ENCODE measurements around the gene TULP3. TPM values are rescaled to one million over a fixed set of nuclear protein-coding genes. Genes with fewer than 3 reads are reported as not detected.
A peak's percentile ranks its signal among the peaks of the same experiment; 100 is the strongest.

Gene TULP3
- total RNA-seq, 2 donors from 2014 or later = 9.7 to 17.0 TPM

DNA sequence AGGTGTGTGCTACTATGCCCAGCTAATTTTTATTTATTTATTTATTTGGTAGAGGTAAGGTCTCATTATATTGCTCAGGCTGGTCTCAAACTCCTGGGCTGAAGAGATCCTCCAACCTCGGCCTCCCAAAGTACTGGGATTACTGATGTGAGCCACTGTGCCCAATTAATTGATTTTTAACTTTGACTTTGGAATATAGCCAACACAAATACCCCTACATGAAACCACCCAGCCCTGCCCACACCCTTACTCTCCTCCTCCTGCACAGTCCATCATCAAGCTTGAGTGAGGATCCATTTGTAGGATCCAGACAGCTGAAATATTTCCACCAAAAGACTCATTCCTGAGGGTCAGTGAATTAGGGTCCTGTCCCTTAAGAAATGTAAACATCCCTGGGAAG, 65.2 kb downstream of the TULP3 start:
- H3K27ac ChIP-seq = no peak overlapping the region
- no peaks in the 10 kb centered on the region for H3K36me3 ChIP-seq
- no peaks in the 10 kb centered on the region for H3K9me3 ChIP-seq
- H3K27me3 ChIP-seq = no peaks in the 10 kb centered on the region
- DNase-seq (ENCODE audit: low spot score) = no peak
- peaks cover 0 to 20% of the 10 kb centered on the region in 2 donors for H3K4me1 ChIP-seq
- no peak overlapping the region for H3K4me3 ChIP-seq
- no peak for TF ChIP-seq CTCF (IDR thresholded peaks at IDR 0.05)

DNA sequence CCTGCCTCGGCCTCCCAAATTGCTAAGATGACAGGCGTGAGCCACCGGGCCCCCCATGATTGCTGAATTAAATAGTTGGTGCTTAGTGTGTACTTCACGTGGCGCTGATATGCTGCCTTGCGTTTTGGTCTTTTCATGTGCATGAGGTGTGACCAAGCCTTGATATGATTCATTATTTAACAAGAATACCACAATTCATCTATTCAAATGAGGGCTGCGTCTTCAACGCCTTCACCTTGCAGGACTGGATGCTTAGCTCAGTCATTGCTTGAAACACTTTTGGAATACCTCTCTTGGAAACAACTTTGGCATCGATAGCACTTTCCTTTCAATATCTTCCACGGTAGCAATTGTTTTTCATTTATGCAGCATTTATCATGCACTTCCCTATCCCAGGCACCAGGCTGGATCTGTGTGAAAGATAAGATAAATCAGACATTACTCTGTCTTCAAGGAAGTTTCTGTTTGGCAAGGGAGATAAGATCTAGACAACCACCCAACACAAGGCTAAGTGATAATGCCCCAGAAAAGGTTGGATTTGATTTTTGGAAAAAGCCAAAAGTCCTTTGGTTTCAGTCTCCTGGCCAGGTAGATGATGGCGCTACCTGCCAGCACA, 67.2 kb downstream of the TULP3 start:
- no peaks in the 10 kb centered on the region for H3K36me3 ChIP-seq
- H3K9me3 ChIP-seq = no peaks in the 10 kb centered on the region
- TF ChIP-seq CTCF (IDR thresholded peaks at IDR 0.05) = no peak
- peaks cover 0 to 35% of the 10 kb centered on the region in 2 donors for H3K4me1 ChIP-seq
- peak overlapping the region; percentile 76 to 94 for H3K27ac ChIP-seq
- no peak for DNase-seq (ENCODE audit: low spot score)
- peak overlapping the region in 1 of 2 donors; percentile 70 for H3K4me3 ChIP-seq
- H3K27me3 ChIP-seq = no peaks in the 10 kb centered on the region

- H3K4me1 ChIP-seq = peaks cover 0 to 42% of the 10 kb centered on the region in 2 donors
- H3K9me3 ChIP-seq = no peaks in the 10 kb centered on the region
- TF ChIP-seq CTCF (IDR thresholded peaks at IDR 0.05) = no peak
Observed at GRCh38 chr12:2958432-2959191, 67.9 kb downstream of the TULP3 start.

GRCh38 chr12:2959192-2959504, 68.5 kb downstream of the TULP3 start, which contains the start of gene TEAD4:
TEAD4 (plus strand) TSS chr12:2959397.
- no peak for TF ChIP-seq CTCF (IDR thresholded peaks at IDR 0.05)
- DNase-seq (ENCODE audit: low spot score) = no peak
- Histone ChIP-seq H3K36me3 (no peaks in the 10 kb centered on the region), H3K27me3 (no peaks in the 10 kb centered on the region), H3K27ac (peak within 1 kb of the TSS; percentile 76 to 94), H3K4me3 (peak within 1 kb of the TSS; percentile 58 to 70), H3K4me1 (peaks cover 0 to 46% of the 10 kb centered on the region in 2 donors), H3K9me3 (no peaks in the 10 kb centered on the region)

More at GRCh38 chr12:2958432-2959191, 67.9 kb downstream of the TULP3 start:
- no peaks in the 10 kb centered on the region for H3K27me3 ChIP-seq
- peak overlapping the region; percentile 58 to 70 for H3K4me3 ChIP-seq
- DNase-seq (ENCODE audit: low spot score) = no peak
- H3K27ac ChIP-seq = peak overlapping the region; percentile 76 to 94
- no peaks in the 10 kb centered on the region for H3K36me3 ChIP-seq

DNA sequence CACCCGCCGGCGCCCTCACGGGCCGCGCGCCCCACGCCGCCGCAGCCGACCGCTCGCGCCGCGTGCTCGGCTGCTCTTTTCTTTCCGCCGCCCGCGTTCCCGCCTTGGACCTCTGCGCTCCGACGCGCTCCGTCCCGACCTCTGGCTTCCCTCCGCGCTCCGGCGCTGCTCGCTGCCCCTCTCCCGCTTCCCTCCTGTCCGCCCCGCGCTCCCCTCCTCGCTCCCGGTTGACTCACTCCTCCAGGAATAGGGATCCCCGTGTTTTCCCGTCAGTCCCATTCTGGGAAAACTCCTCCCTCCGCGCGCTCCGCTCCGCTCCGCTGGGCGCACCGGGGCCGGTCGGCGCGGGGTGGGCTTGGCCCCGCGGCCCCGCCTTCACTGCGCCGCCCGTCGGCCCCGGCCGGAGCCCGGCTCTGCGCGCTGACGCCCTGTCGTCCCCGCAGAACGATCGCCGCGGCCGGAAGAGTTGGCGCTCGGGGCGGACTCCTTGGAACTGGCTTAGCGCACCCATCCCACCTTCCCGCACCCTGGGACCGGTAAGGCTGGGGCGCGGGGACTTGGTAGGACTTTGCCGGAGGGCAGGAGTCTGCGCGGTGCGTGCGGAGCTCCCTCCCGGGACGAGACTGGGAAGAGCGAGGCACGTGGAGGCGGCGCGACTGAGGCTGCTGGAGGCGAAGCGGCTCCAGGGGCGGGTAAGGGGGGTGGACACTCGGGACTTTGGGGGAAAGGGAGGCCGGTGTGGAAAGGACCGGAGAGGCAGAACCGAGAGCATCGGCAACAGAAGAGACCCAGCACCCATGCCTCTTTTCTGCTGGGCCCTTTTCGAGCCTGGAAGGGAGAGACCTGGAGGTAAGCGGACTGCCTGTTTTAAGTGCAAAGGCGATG, 69.1 kb downstream of the TULP3 start:
- DNase-seq (ENCODE audit: low spot score) = no peak
- Histone ChIP-seq H3K27ac (peak overlapping the region; percentile 70 to 94), H3K4me1 (peaks cover 0 to 48% of the 10 kb centered on the region in 2 donors), H3K27me3 (no peaks in the 10 kb centered on the region), H3K36me3 (no peaks in the 10 kb centered on the region), H3K9me3 (no peaks in the 10 kb centered on the region), H3K4me3 (peak overlapping the region; percentile 58 to 70)
- no peak for TF ChIP-seq CTCF (IDR thresholded peaks at IDR 0.05)
